Activated T-cell treated with anti-CD3 and anti-CD28 coated beads, Interleukin-2, amount 50 U/mL, for 72 hours (primary cell): ENCODE results near the gene OR52L1. TPM values are rescaled to one million over a fixed set of nuclear protein-coding genes. Genes with fewer than 3 reads are reported as not detected.

ENCODE experiments used
- total RNA-seq, 2 donors: library from RNA; stranded (reverse); gene quantifications; one replicate each; pipeline ENCODE4 v1.2.3, GENCODE V29; 2022

The OR52L1 gene
- total RNA-seq, 2 donors from 2014 or later: not detected

Other genes with a start within 250 kb of the OR52L1 start
- 1 to 10 TPM; 1.4 to 2.4 TPM for gene OR52N4, start 232.7 kb downstream of the OR52L1 start, total RNA-seq
- gene OR52N5, start 203.6 kb downstream of the OR52L1 start, total RNA-seq: not detected
- under 1 TPM in 1 of 2 donors, not detected in 1; 0.23 TPM for gene OR52N1, start 195.7 kb downstream of the OR52L1 start, total RNA-seq
- gene OR52N2, start 178.1 kb downstream of the OR52L1 start, total RNA-seq: not detected
- not detected for gene OR52E6, start 145.1 kb downstream of the OR52L1 start, total RNA-seq
- gene OR52E8, start 129.3 kb downstream of the OR52L1 start, total RNA-seq: not detected
- not detected for gene OR52E4, start 106.4 kb downstream of the OR52L1 start, total RNA-seq
- not detected for gene OR52E5, start 93.8 kb downstream of the OR52L1 start, total RNA-seq
- gene OR56A3, start 44.7 kb downstream of the OR52L1 start, total RNA-seq: not detected
- gene OR56A5, start 18.5 kb downstream of the OR52L1 start, total RNA-seq: not detected
- not detected for gene OR56A4, start 20.0 kb upstream of the OR52L1 start, total RNA-seq
- not detected for gene OR56A1, start 43.8 kb upstream of the OR52L1 start, total RNA-seq
- gene OR56B4, start 120.7 kb upstream of the OR52L1 start, total RNA-seq: not detected
- gene OR52B2, start 183.3 kb upstream of the OR52L1 start, total RNA-seq: not detected
- gene OR52W1, start 212.2 kb upstream of the OR52L1 start, total RNA-seq: not detected
- gene C11orf42, start 218.6 kb upstream of the OR52L1 start, total RNA-seq: not detected
- 10 to 100 TPM; 22.8 to 26.8 TPM for gene FHIP1B, start 247.7 kb upstream of the OR52L1 start, total RNA-seq